Measurements from ENCODE around the gene RSF1. TPM values are rescaled to one million over a fixed set of nuclear protein-coding genes. Genes with fewer than 3 reads are reported as not detected.

Gene RSF1
- total RNA-seq, 4 donors from 2014 or later, result 32.2 to 51.5 (median 46.9) TPM

DNA sequence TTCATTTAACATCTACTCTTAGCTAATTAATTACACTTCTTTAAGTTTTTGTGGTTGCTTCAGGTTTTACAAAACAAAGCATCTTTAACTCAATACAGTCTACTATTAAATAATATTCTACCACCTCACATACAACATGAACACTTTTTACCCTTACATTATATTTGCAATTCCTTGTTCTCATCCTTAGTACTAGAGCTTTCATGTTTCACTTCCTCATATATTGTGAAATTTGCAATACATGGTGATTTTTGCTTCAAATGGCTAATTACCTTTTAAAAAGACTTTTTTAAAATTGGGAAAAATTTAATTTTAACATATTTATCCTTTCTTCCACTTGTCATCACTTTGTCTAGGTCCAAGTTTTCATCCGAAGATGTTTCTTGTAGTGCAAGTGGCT lies 37.5 kb downstream of the RSF1 start:
- 95 to 98% methylated on average over 1 of the region's 1 CpG for WGBS, 2 donors
- no peak for DNase-seq (ENCODE audit: low spot score in 2 of 2)
- intact Hi-C loops (cut with DNase I; ENCODE audit: low total_unique reads), result no loop called here
- no peak for TF ChIP-seq POLR2A (IDR thresholded peaks at IDR 0.05)
- TF ChIP-seq, protein P1, sequence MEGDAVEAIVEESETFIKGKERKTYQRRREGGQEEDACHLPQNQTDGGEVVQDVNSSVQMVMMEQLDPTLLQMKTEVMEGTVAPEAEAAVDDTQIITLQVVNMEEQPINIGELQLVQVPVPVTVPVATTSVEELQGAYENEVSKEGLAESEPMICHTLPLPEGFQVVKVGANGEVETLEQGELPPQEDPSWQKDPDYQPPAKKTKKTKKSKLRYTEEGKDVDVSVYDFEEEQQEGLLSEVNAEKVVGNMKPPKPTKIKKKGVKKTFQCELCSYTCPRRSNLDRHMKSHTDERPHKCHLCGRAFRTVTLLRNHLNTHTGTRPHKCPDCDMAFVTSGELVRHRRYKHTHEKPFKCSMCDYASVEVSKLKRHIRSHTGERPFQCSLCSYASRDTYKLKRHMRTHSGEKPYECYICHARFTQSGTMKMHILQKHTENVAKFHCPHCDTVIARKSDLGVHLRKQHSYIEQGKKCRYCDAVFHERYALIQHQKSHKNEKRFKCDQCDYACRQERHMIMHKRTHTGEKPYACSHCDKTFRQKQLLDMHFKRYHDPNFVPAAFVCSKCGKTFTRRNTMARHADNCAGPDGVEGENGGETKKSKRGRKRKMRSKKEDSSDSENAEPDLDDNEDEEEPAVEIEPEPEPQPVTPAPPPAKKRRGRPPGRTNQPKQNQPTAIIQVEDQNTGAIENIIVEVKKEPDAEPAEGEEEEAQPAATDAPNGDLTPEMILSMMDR (IDR thresholded peaks at IDR 0.05), result no peak
- no peak overlapping the region for H3K4me3 ChIP-seq (ENCODE audit: low read depth, poor library complexity, severe bottlenecking)

DNA sequence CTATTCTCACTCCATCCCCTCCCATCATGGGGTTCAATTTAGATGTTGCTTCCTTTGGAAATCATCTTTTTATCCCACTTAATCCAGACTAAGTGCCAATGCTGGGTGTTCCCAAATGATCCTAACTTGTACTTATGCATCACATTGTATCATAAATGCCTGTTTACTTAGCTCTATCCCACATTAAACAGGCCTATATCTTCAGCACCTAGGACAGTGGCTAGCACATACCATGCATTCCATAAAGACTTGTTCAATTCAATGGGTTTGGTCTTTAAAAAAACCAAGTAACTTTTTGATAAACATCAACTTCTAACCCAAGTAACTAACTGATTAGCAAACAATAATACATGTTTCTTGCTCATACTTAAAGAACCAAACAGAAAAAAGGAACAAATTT lies 40.6 kb downstream of the RSF1 start:
- DNase-seq (ENCODE audit: low spot score in 2 of 2), result no peak
- intact Hi-C loops (cut with DNase I; ENCODE audit: low total_unique reads), result no loop called here
- TF ChIP-seq, protein P1 (IDR thresholded peaks at IDR 0.05), result no peak
- no peak for TF ChIP-seq POLR2A (IDR thresholded peaks at IDR 0.05)
- no peak overlapping the region for H3K4me3 ChIP-seq (ENCODE audit: low read depth, poor library complexity, severe bottlenecking)

DNA sequence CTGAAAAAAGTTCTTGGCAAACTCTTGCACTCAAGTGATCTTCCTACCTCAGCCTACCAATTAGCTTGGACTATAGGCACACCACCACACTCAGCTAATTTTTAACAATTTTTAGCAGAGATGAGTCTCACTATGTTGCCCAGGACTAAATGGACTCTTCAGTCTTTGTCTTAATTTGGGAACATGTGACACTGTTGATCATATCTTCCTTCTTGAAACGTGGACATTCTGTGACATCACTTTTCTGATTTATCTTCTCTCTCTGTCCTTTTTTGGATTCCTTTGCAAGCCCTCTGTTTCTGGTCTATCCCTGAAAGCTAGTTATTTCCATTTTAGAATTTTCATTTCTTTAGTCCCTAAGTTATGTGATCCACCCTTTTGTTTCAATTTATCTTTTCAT lies 42.0 kb downstream of the RSF1 start:
- no peak for DNase-seq (ENCODE audit: low spot score in 2 of 2)
- TF ChIP-seq, protein P1 (IDR thresholded peaks at IDR 0.05), result no peak
- TF ChIP-seq POLR2A (IDR thresholded peaks at IDR 0.05), result no peak
- intact Hi-C loops (cut with DNase I; ENCODE audit: low total_unique reads), result no loop called here
- 16 to 26% methylated on average over 1 of the region's 1 CpG for WGBS, 2 donors
- H3K4me3 ChIP-seq (ENCODE audit: low read depth, poor library complexity, severe bottlenecking), result no peak overlapping the region

DNA sequence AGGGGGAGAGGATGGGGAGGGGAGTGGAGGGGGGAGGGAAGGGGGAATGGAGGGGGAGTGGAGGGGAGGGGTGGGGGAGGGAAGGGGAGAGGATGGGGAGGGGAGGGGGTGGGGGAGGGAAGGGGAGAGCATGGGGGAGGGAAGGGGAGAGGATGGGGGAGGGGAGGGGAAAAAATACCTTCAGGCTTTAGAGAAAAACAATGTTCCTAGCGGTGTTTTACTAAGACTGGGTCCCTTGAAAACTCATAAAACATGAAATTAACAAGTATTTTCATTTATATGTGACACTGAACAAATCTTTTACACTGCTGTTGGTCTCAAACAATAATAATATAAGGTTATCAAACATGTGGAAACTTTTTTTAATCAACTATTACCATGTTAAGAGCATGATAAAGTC lies 42.4 kb downstream of the RSF1 start:
- DNase-seq (ENCODE audit: low spot score in 2 of 2), result no peak
- intact Hi-C loops (cut with DNase I; ENCODE audit: low total_unique reads), result no loop called here
- no peak for TF ChIP-seq POLR2A (IDR thresholded peaks at IDR 0.05)
- TF ChIP-seq, protein P1 (IDR thresholded peaks at IDR 0.05), result no peak
- WGBS, 2 donors, result 90 to 92% methylated on average over 1 of the region's 1 CpG
- no peak overlapping the region for H3K4me3 ChIP-seq (ENCODE audit: low read depth, poor library complexity, severe bottlenecking)

DNA sequence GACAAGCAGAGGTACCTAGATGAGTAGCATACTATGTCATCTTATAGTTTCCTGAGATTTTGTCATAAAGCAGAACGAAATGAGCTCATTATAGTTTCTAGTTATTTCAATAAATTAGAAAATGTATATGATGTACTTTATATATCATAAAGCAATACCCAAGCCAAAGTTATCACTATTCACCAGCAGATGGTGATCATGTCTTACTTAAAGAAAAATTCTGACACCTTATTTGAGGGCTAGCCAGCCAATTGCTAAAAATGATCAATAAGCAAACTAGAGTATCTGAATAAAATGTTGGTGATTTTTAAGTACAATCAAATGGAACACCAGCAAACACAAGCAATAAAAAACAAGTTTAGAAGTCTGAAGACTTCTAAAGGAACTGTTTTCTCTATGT lies 44.1 kb downstream of the RSF1 start:
- intact Hi-C loops (cut with DNase I; ENCODE audit: low total_unique reads), result no loop called here
- no peak overlapping the region for H3K4me3 ChIP-seq (ENCODE audit: low read depth, poor library complexity, severe bottlenecking)
- TF ChIP-seq, protein P1 (IDR thresholded peaks at IDR 0.05), result no peak
- no peak for TF ChIP-seq POLR2A (IDR thresholded peaks at IDR 0.05)
- WGBS, 2 donors, result 62 to 80% methylated on average over 1 of the region's 1 CpG
- no peak for DNase-seq (ENCODE audit: low spot score in 2 of 2)

DNA sequence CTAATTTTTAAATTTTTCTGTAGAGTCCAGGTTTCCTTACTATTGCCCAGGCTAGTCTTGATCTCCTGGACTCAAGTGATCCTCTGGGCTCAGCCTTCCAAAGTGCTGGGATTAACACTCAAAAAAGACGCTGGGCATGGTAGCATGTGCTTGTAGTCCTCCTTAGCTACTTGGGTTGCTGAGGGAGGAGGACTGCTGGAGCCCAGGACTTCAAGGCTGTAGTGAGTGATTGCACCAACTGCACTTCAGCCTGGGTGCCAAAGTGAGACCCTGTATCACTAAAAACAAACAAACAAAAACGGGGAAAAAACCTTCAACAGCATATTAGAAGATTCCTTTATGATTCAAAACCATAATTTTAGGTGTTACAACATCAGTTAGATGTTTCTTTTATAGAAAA lies 44.6 kb downstream of the RSF1 start:
- no peak for DNase-seq (ENCODE audit: low spot score in 2 of 2)
- H3K4me3 ChIP-seq (ENCODE audit: low read depth, poor library complexity, severe bottlenecking), result no peak overlapping the region
- intact Hi-C loops (cut with DNase I; ENCODE audit: low total_unique reads), result no loop called here
- TF ChIP-seq POLR2A (IDR thresholded peaks at IDR 0.05), result no peak
- TF ChIP-seq, protein P1 (IDR thresholded peaks at IDR 0.05), result no peak
- WGBS, 2 donors, result 64 to 66% methylated on average over 2 of the region's 2 CpGs
